GM19468 (cell line): ENCODE measurements around the gene ARHGAP45.

ENCODE experiments used
- ATAC-seq: cut with Tn5 transposase; IDR thresholded peaks from one replicate; pipeline ENCODE4 v1.9.1; 2021; ENCODE audit warnings: mild to moderate bottlenecking, moderate library complexity, moderate number of reproducible peaks; ENCODE audit not compliant: unreplicated experiment; ENCODE audit errors: extremely low read depth

Gene ARHGAP45

GRCh38 chr19:1098177-1099051 lies 31.4 kb downstream of the ARHGAP45 start:
- no peak for ATAC-seq

- ATAC-seq: no peak
Measured at GRCh38 chr19:1101337-1101698, 34.4 kb downstream of the ARHGAP45 start.

GRCh38 chr19:1102407-1103131 lies 35.6 kb downstream of the ARHGAP45 start:
- no peak for ATAC-seq

- no peak for ATAC-seq
Measured at GRCh38 chr19:1103132-1103707, 36.3 kb downstream of the ARHGAP45 start.

- ATAC-seq: peak; percentile 51
Measured at GRCh38 chr19:1103708-1104310, 36.8 kb downstream of the ARHGAP45 start, which contains the start of gene GPX4. TSS of gene GPX4 (plus strand) at chr19:1103994. CDS start at chr19:1104044, 50 bp downstream.

- ATAC-seq: no peak
Measured at GRCh38 chr19:1104311-1105007, 37.5 kb downstream of the ARHGAP45 start.

- no peak for ATAC-seq
Measured at GRCh38 chr19:1105008-1105872, 38.3 kb downstream of the ARHGAP45 start.

- no peak for ATAC-seq
Measured at GRCh38 chr19:1105873-1106840, 39.2 kb downstream of the ARHGAP45 start.

- no peak for ATAC-seq
Measured at GRCh38 chr19:1106841-1107660, 40.1 kb downstream of the ARHGAP45 start.

GRCh38 chr19:1107661-1108261 lies 40.8 kb downstream of the ARHGAP45 start:
- no peak for ATAC-seq

GRCh38 chr19:1108291-1109031 lies 41.5 kb downstream of the ARHGAP45 start:
- ATAC-seq: no peak

GRCh38 chr19:1109032-1109551 lies 42.1 kb downstream of the ARHGAP45 start:
- no peak for ATAC-seq

- no peak for ATAC-seq
Measured at GRCh38 chr19:1109697-1110671, 43.0 kb downstream of the ARHGAP45 start.

GRCh38 chr19:1110809-1111640 lies 44.1 kb downstream of the ARHGAP45 start:
- ATAC-seq: no peak
